A673 (cell line): ENCODE results near the gene GADL1. TPM values are rescaled to one million over a fixed set of nuclear protein-coding genes. Genes with fewer than 3 reads are reported as not detected.
A peak's percentile ranks its signal among the peaks of the same experiment; 100 is the strongest.

Experiments used
- BruUV-seq: library from RNA; stranded (reverse); fragments of 400-500 nt; replicated peaks from 2 replicates; lab custom pipeline; 2021; lab: Mats Ljungman, UMichigan
- CTCF ChIA-PET: fragments of 300-600 bp; sonication (Branson Sonifier 250); formaldehyde crosslinking; loops from one replicate; lab custom pipeline; 2022; ENCODE audit warnings: antibody characterized with exemption; lab: Charles Lee
- POLR2A ChIA-PET: fragments of 300-600 bp; sonication (Branson Sonifier 250); formaldehyde crosslinking; loops from one replicate; lab custom pipeline; 2022; ENCODE audit warnings: antibody characterized with exemption; ENCODE audit not compliant: low non-redundant PET; lab: Charles Lee
- DNase-seq: peaks from one replicate; pipeline ENCODE4 v3.0.0-alpha.2; 2015; ENCODE audit warnings: low spot score
- H3K27ac ChIP-seq: fragments of 200-600 bp; sonication (generic); 2 replicates; pipeline ENCODE4 v1.5.1; 2016; ENCODE audit warnings: mixed run types, low read depth, mild to moderate bottlenecking, mixed read lengths, antibody characterized with exemption, low read length; ENCODE audit not compliant: poor library complexity, severe bottlenecking
- H3K27me3 ChIP-seq: fragments of 200-600 bp; sonication (generic); replicated peaks from 2 replicates; pipeline ENCODE4 v1.6.1; 2017; ENCODE audit warnings: mixed run types, low read depth, mild to moderate bottlenecking, mixed read lengths, antibody characterized with exemption, low read length; ENCODE audit not compliant: insufficient read depth, poor library complexity
- H3K36me3 ChIP-seq: fragments of 200-600 bp; sonication (generic); 2 replicates; pipeline ENCODE4 v1.6.1; 2016; ENCODE audit warnings: mixed run types, mild to moderate bottlenecking, mixed read lengths, antibody characterized with exemption, low read length; ENCODE audit not compliant: insufficient read depth, poor library complexity, severe bottlenecking
- H3K4me1 ChIP-seq: fragments of 200-600 bp; sonication (generic); 2 replicates; pipeline ENCODE4 v1.6.1; 2017; ENCODE audit warnings: mixed run types, mild to moderate bottlenecking, mixed read lengths, antibody characterized with exemption, low read length; ENCODE audit not compliant: insufficient read depth, poor library complexity, severe bottlenecking
- H3K4me3 ChIP-seq: fragments of 200-600 bp; sonication (generic); 2 replicates; pipeline ENCODE4 v1.5.1; 2016; ENCODE audit warnings: low read depth, mixed run types, mild to moderate bottlenecking, mixed read lengths, low read length; ENCODE audit not compliant: poor library complexity, severe bottlenecking
- H3K9me3 ChIP-seq: fragments of 200-600 bp; sonication (generic); 2 replicates; pipeline ENCODE4 v1.6.1; 2016; ENCODE audit warnings: mixed run types, low read depth, mild to moderate bottlenecking, mixed read lengths, antibody characterized with exemption, low read length; ENCODE audit not compliant: poor library complexity, severe bottlenecking
- EZH2 ChIP-seq: fragments of 200-600 bp; sonication (generic); IDR thresholded peaks from 2 replicates; pipeline ENCODE4 v1.6.1; 2017; ENCODE audit warnings: borderline replicate concordance, low read depth, mild to moderate bottlenecking, mixed read lengths, antibody characterized with exemption, low read length; ENCODE audit not compliant: poor library complexity, severe bottlenecking
- intact Hi-C: fragments of 100-400 bp; cut with micrococcal nuclease; formaldehyde crosslinking; loops from one replicate; pipeline ENCODE4 v1.10.0; 2022; ENCODE audit not compliant: unreplicated experiment
- total RNA-seq: library from RNA; stranded (reverse); gene quantifications from 2 replicates; pipeline ENCODE4 v1.2.3, GENCODE V29; 2021
- TF ChIP-seq, protein P1 (sequence below): fragments of 300-800, 200-600 bp; sonication (generic); conservative IDR thresholded peaks from 2 replicates; pipeline ENCODE4 v1.5.1; 2017; ENCODE audit warnings: low read depth, mild to moderate bottlenecking, antibody characterized with exemption, low read length, moderate library complexity, mixed read lengths

GADL1 gene
- total RNA-seq, 1 experiment from 2014 or later, result 13.8 TPM

DNA sequence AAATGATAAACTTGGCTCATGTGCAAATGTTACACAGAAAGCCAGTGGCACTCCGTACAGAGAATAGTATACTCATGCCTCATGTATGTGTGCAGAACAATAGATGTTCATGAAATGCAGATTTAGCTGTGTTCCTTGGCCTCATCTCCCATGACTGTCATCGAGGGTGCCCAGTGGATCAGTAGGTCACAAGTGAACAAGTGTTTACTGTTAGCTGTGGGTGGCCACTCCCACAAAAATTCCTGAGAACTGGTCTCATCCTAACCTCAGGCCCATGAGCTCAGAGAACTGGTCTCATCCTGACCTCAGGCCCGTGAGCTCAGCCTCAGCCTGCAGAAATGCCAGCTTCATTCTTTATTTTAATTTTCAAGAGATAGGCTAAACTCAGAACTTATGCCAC, 124.1 kb downstream of the GADL1 start:
- CTCF ChIA-PET, result interaction anchor here (0.6 to 1.6 kb wide), 4 partner anchors 15 to 1256 kb away, joined by 3 to 8 read pairs (median 6); no protein-coding TSS in a partner anchor
- H3K27me3 ChIP-seq, result no peaks in the 10 kb centered on the region
- no peak for TF ChIP-seq EZH2
- TF ChIP-seq, protein P1, sequence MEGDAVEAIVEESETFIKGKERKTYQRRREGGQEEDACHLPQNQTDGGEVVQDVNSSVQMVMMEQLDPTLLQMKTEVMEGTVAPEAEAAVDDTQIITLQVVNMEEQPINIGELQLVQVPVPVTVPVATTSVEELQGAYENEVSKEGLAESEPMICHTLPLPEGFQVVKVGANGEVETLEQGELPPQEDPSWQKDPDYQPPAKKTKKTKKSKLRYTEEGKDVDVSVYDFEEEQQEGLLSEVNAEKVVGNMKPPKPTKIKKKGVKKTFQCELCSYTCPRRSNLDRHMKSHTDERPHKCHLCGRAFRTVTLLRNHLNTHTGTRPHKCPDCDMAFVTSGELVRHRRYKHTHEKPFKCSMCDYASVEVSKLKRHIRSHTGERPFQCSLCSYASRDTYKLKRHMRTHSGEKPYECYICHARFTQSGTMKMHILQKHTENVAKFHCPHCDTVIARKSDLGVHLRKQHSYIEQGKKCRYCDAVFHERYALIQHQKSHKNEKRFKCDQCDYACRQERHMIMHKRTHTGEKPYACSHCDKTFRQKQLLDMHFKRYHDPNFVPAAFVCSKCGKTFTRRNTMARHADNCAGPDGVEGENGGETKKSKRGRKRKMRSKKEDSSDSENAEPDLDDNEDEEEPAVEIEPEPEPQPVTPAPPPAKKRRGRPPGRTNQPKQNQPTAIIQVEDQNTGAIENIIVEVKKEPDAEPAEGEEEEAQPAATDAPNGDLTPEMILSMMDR, result no peak
- POLR2A ChIA-PET, result no interaction called here
- peaks cover 28% of the 10 kb centered on the region for H3K4me1 ChIP-seq
- H3K27ac ChIP-seq, result no peak overlapping the region
- intact Hi-C loops, result loop anchor here (10.0 kb wide), 4 partner anchors 664 to 1374 kb away; partner anchors contain the start of gene STT3B
- H3K9me3 ChIP-seq, result no peaks in the 10 kb centered on the region
- no peak overlapping the region for H3K4me3 ChIP-seq
- BruUV-seq, result no TSS peak
- no peaks in the 10 kb centered on the region for H3K36me3 ChIP-seq
- DNase-seq, result no peak

DNA sequence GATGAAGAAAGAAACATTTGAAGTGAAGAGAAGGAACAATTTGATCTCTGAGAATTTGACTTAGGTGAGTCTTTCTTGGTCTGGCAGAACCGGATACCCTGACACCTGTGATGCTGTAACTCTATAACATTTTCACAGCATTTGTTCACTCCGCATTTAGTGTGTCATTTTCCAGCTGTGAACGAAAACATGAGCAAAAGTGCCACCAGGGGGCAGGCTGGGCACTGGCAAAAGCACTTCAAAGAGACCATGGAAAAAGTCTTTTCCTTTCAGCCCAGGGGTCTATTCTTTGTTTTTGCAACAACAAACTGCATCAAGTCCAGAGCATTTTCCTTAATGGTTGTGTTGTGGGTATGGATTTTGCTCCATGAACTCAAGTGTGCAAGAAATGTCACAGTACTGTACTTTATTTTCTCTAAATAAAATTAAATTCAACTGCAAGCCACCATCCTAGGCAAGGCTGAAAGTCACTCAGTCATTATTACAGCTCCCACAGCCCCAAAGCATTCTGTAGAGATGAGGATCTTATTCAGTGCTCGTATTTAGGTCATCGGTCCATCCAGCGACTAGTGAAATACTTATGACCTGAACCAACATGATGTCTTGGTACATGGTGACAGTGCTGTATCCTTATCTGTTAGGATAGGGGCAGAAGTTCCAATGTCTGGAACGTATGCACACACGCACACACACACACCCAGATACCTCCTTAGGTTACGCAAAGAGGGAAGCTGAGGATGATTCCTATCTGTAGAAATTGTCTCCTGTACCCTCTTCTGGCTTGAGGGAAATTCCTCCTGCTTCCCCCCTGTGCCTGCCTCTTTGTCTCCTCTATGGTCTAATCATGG, 125.5 kb downstream of the GADL1 start:
- H3K4me1 ChIP-seq, result peaks cover 16% of the 10 kb centered on the region
- no peaks in the 10 kb centered on the region for H3K36me3 ChIP-seq
- peak; percentile 80 for DNase-seq
- BruUV-seq, result no TSS peak
- TF ChIP-seq, protein P1, result peak; percentile 90
- no peak for TF ChIP-seq EZH2
- no peaks in the 10 kb centered on the region for H3K9me3 ChIP-seq
- ChIA-PET POLR2A (no interaction called here), CTCF (interaction anchor here (0.6 to 1.6 kb wide), 4 partner anchors 75 to 1443 kb away, joined by 3 to 8 read pairs (median 5); no protein-coding TSS in a partner anchor)
- H3K27me3 ChIP-seq, result no peaks in the 10 kb centered on the region
- no peak overlapping the region for H3K27ac ChIP-seq
- no peak overlapping the region for H3K4me3 ChIP-seq
- intact Hi-C loops, result loop anchor here (2.0 kb wide), 1 partner anchor 364 kb away; no protein-coding TSS in a partner anchor

DNA sequence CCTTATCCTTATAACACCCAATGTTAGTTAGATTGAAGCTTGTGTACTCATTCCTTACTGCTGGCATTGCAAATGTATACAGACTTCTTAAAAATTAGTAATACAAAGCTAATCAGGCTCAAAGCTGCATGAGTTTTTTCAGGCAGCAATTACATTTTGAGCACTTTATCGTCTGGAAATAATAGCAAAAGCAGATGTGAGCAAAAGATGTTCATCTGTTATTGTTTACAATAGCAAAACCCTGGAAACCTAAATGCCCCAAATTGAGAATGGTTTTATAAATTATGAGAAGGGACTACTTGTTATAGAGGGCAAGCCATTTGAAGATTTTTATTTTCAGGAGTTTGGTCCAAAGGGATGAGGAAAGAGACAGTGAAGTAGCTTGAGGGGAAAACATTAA, 126.4 kb downstream of the GADL1 start:
- TF ChIP-seq EZH2, result no peak
- TF ChIP-seq, protein P1, result no peak
- no peaks in the 10 kb centered on the region for H3K27me3 ChIP-seq
- intact Hi-C loops, result loop anchor here (2.0 kb wide), 1 partner anchor 365 kb away; no protein-coding TSS in a partner anchor
- no peaks in the 10 kb centered on the region for H3K9me3 ChIP-seq
- no TSS peak for BruUV-seq
- no peak overlapping the region for H3K4me3 ChIP-seq
- no peak overlapping the region for H3K27ac ChIP-seq
- ChIA-PET CTCF (interaction anchor here (0.6 kb wide), 1 partner anchor 1442 kb away, joined by 7 read pairs; no protein-coding TSS in a partner anchor), POLR2A (no interaction called here)
- no peak for DNase-seq
- peaks cover 16% of the 10 kb centered on the region for H3K4me1 ChIP-seq
- H3K36me3 ChIP-seq, result no peaks in the 10 kb centered on the region
